Right lobe of liver (tissue), 6 donors: ENCODE measurements around the gene EOMES. TPM values are rescaled to one million over a fixed set of nuclear protein-coding genes. Genes with fewer than 3 reads are reported as not detected.
"Not testable (repeated sequence)": the region's sequence is repeated elsewhere in the genome, so short reads cannot be mapped to it uniquely, and the experiment has no call there.

ENCODE experiments used
- ATAC-seq, 4 donors: fragments of 200-7000 bp; cut with Tn5 transposase; one replicate each; pipeline ENCODE4 v1.9.1; 2020; ENCODE audit warnings: mild to moderate bottlenecking in 4 of 4, moderate library complexity in 4 of 4
- DNase-seq, 3 donors: peaks; one replicate each; pipeline ENCODE4 v3.0.0-alpha.2; 2020
- H3K27ac ChIP-seq, 3 donors: fragments of 200-600 bp; one replicate each; pipeline ENCODE4 v1.8.0; 2022
- H3K27me3 ChIP-seq, 2 donors: fragments of 200-600 bp; one replicate each; pipeline ENCODE4 v1.8.0; 2022
- H3K36me3 ChIP-seq, 4 donors: fragments of 200-600 bp; sonication (generic) in 1 of 4; one replicate each; pipeline versions ENCODE4 v1.5.1 to v1.8.0; 2017 to 2022; ENCODE audit warnings: control low read depth in 1 of 4
- H3K4me1 ChIP-seq, 4 donors: fragments of 200-600 bp; sonication (generic) in 1 of 4; one replicate each; pipeline versions ENCODE4 v1.5.1 to v1.8.0; 2017 to 2022; ENCODE audit warnings: control low read depth in 1 of 4
- H3K4me3 ChIP-seq, 3 donors: fragments of 200-600 bp; one replicate each; pipeline ENCODE4 v1.8.0; 2022
- H3K9me3 ChIP-seq, 4 donors: fragments of 200-600 bp; sonication (generic) in 1 of 4; one replicate each; pipeline versions ENCODE4 v1.5.1 to v1.8.0; 2017 to 2022; ENCODE audit warnings: control low read depth in 1 of 4
- CTCF ChIP-seq, 4 donors: fragments of 200-600 bp in 3 of 4; fragments of 450-650 bp in 1 of 4; IDR thresholded peaks; one replicate each; pipeline versions ENCODE4 v1.5.1 to v1.8.0; 2016 to 2022; ENCODE audit warnings: antibody characterized with exemption in 4 of 4, mild to moderate bottlenecking in 2 of 4
- POLR2A ChIP-seq: fragments of 450-650 bp; IDR thresholded peaks from one replicate; pipeline ENCODE4 v1.6.1; 2017; ENCODE audit warnings: antibody characterized with exemption, mild to moderate bottlenecking
- WGBS: methylation state at CpG from one replicate; pipeline ENCODE4 v1.1.6; 2018; ENCODE audit warnings: low coverage, low lambda C conversion rate; ENCODE audit not compliant: insufficient coverage; ENCODE audit errors: missing lambda C conversion rate; 5-methylcytosine and 5-hydroxymethylcytosine counted together
- intact Hi-C, 2 donors: fragments of 100-400 bp; cut with DNase I; formaldehyde crosslinking; loops; one replicate each; pipeline versions ENCODE4 v1.11.2 to v1.14.1; 2022
- long read RNA-seq: library from polyadenylated mRNA; unstranded; transcript quantifications from one replicate; pipeline ENCODE4 v2.0.0, GENCODE V29; 2019
- total RNA-seq, 6 experiments: library from RNA; depleted of rRNA in 2 of 6; stranded (reverse); fragments of >200 nt in 2 of 6; fragmentation: NEBNext Ultra II Directional in 3 of 6; extraction: Animal tissue kit (Norgen Biotek cat#: 25700) in 3 of 6; gene quantifications; one replicate each; pipeline versions ENCODE4 v1.1.0 to v1.2.4, GENCODE V29; 2016 to 2023
- donor health status: DM: no; HTN: yes; CAD: no.
- donor health status: DM: no; HTN: no; CAD: no.
- donor health status: DM: no; HTN: no; CAD: no.
- donor health status: DM: no; HTN: yes; CAD: no.
- donor health status: DM: no; HTN: yes; CAD: no.

The EOMES gene
- 1 to 10 TPM in 1 of 6 experiments, under 1 TPM in 5; 0.11 to 1.0 (median 0.33) TPM for total RNA-seq
- long read RNA-seq: 0 reads

DNA sequence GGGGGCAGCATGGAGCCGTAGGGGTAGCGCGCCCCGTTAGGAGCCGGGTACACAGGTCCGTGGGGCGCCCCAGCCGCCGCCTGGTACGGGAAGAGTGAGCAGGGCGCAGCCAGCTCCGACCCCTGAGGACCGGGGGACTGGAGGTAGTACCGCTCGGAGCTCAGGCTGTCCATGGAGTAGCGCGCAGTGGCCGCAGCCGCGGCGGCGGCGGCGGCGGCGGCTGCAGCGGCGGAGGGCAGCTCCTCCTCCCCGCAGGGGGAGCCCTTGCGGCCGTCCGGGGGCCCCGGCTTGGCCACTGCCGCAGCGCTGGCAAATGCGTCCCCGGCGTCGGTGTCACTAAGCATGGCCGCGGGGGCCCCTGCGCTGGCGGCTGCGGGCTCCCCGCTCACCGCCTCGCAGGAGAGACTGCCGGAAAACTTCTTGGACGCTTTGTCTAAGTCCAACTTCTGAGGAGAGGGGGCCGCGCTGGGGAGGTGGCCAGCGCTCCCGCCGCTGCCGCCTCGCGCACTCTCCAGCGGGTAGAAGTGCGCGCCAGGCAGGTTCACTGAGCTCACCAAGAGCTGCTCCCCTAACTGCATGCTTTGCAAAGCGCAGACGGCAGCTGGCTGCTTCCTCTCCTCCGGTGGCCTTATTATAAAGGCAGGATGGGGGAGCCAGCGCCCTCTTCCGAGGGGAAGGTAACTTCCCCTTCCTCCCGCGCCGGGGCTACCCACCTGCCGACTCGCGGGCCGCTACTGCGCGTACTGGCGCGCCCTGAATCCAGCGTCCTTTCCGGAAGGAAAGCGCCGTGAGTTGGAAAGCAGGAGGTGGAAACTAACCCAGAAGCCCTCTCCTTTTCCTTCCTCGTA, at the start of gene EOMES:
Gene EOMES, minus strand, starts transcription at position 607 of the 848 bp plus-strand sequence. Its CDS starts 29 bp downstream, at position 578.
- ATAC-seq: peak; percentile 48 to 60 (median 54)
- Histone ChIP-seq H3K36me3 (no peaks in the 10 kb centered on the region), H3K27me3 (peaks cover 6 to 52% of the 10 kb centered on the region in 2 donors), H3K27ac (no peak within 1 kb of the TSS), H3K9me3 (no peaks in the 10 kb centered on the region), H3K4me1 (peaks cover 0 to 15% (median 5%) of the 10 kb centered on the region in 4 donors), H3K4me3 (peak within 1 kb of the TSS; percentile 25 to 46 (median 32))
- DNase-seq: peak in 1 of 3 donors; percentile 49
- TF ChIP-seq POLR2A (no peak), CTCF (IDR thresholded peaks at IDR 0.05) (peak; percentile 7 to 29 (median 18))
- intact Hi-C loops: no loop called here
- 2% methylated on average over 10 of the region's 81 CpGs for WGBS

DNA sequence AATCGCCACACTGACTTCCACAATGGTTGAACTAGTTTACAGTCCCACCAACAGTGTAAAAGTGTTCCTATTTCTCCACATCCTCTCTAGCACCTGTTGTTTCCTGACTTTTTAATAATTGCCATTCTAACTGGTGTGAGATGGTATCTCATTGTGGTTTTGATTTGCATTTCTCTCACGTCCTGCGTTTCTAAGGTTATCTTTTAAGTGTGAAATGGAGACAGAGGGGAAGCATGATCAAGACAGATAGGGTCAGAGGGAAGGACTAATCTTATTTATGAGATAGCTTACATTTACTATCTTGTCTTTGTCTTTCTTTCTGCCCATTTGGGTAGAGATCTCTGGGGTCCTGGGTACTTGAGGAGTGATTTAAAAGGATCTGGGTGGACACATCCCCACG, 48.3 kb upstream of the EOMES start:
- intact Hi-C loops, H3K9me3 ChIP-seq, H3K4me1 ChIP-seq, H3K27ac ChIP-seq, H3K36me3 ChIP-seq, H3K4me3 ChIP-seq, DNase-seq, ATAC-seq, H3K27me3 ChIP-seq: not testable (repeated sequence)
- 8% methylated on average over 3 of the region's 4 CpGs for WGBS

GRCh38 chr3:27767000-27767399, 44.9 kb upstream of the EOMES start:
- TF ChIP-seq POLR2A (no peak), CTCF (IDR thresholded peaks at IDR 0.05) (no peak)
- H3K4me1 ChIP-seq: no peaks in the 10 kb centered on the region
- no peak for ATAC-seq

DNA sequence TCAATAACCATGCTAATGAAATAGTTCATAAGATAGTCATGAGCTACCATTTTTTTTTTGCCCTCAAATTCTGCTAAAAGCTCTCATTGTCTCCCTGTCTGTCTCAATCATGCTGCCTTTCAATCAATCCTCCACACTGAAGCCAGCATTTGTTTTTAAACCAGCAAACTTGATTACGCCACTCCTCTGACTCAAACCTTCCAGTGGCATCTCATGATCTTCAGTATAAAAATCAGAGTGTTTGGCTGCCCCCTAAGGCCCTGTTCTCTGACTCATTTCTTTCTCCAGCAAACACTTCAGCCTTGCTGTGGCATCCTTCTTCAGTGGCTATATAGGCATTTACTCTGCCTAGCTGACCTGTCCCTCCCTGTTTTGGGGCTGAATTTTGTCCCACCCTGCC, 36.0 kb upstream of the EOMES start:
- no peaks in the 10 kb centered on the region for H3K4me1 ChIP-seq
- intact Hi-C loops: no loop called here
- H3K9me3 ChIP-seq: no peaks in the 10 kb centered on the region
- H3K27ac ChIP-seq: no peak overlapping the region
- H3K4me3 ChIP-seq: no peak overlapping the region
- DNase-seq (no peak), ATAC-seq (no peak)
- no peaks in the 10 kb centered on the region for H3K27me3 ChIP-seq
- TF ChIP-seq CTCF (IDR thresholded peaks at IDR 0.05) (no peak), POLR2A (no peak)
- 100% methylated on average over 1 of the region's 1 CpG for WGBS
- no peaks in the 10 kb centered on the region for H3K36me3 ChIP-seq

More at GRCh38 chr3:27767000-27767399, 44.9 kb upstream of the EOMES start:
- intact Hi-C loops: no loop called here
- Histone ChIP-seq H3K27ac (no peak overlapping the region), H3K36me3 (no peaks in the 10 kb centered on the region), H3K4me3 (no peak overlapping the region), H3K9me3 (no peaks in the 10 kb centered on the region), H3K27me3 (no peaks in the 10 kb centered on the region)
- DNase-seq: no peak
- 27% methylated on average over 3 of the region's 3 CpGs for WGBS

DNA sequence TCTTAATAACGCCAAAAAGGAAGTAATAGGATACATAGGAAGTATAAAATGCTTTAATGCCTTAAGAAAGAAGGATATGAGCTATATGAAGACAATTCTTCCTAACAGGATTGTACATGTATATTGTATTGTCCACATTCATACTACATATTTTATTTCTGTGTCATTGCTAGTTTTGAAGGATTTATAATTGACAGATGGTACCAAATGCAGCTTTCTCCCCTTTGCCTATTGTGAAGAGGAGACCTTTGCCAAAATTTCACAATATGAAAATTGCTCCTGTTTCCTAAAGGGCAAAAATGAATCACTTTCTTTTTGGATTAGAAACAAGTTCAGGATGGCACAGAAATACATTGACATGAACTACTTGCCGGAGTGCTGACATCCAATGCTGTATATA, 34.8 kb upstream of the EOMES start:
- Histone ChIP-seq H3K4me1 (no peaks in the 10 kb centered on the region), H3K9me3 (no peaks in the 10 kb centered on the region), H3K27ac (no peak overlapping the region), H3K4me3 (no peak overlapping the region), H3K36me3 (no peaks in the 10 kb centered on the region), H3K27me3 (no peaks in the 10 kb centered on the region)
- intact Hi-C loops: no loop called here
- WGBS: 56% methylated on average over 2 of the region's 2 CpGs
- DNase-seq: no peak
- TF ChIP-seq CTCF (IDR thresholded peaks at IDR 0.05) (no peak), POLR2A (no peak)
- ATAC-seq: no peak
